RPMI8226 (cell line): ENCODE results near the gene AHI1.

Experiments
- DNase-seq: peaks from one replicate; pipeline ENCODE4 v3.0.0-alpha.2; 2015

Gene AHI1

GRCh38 chr6:135286962-135287538 is 210.5 kb downstream of the AHI1 start:
- no peak for DNase-seq

- no peak for DNase-seq
These were observed 212.4 kb downstream of the AHI1 start for GRCh38 chr6:135285165-135285564.

- DNase-seq, result no peak
These were observed 213.6 kb downstream of the AHI1 start for GRCh38 chr6:135283926-135284325.

DNA sequence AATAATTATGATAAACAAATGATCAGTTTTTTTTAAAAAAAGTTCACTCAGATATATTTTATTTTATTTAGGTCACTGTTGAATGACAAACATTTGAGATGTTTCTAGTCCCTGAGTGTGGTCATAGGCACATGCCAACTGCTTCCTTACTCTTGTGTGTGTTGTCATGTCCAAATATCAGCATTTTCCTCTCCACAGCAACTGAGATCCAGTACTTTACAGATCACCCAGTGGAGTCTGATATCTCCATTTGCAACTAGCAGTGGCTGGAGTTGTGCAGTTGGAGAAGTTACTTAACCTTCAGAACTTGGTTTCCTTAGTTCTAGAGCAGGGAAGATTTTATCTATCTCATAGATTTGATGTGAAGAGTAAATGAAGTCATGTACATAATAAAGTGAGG is 215.1 kb downstream of the AHI1 start:
- DNase-seq, result no peak

DNA sequence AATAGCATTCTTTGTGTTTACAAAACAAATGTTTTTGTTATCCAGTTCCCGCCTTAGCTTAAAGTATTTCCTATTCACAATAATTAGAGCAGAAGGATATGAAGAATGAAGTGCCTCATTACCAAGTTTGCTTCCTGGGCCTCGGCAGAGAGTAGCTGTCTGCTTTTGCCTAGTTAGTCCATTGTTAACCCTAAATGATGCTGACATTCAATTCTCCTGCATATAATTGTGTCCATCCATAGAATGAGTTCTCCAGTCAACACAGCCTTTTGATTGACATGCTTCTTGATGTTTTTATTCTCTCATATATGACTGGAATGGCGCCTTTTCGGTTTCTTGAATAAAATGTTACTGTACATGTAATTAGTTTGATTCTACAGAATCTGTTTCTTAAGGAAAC is 215.6 kb downstream of the AHI1 start:
- DNase-seq, result no peak

DNA sequence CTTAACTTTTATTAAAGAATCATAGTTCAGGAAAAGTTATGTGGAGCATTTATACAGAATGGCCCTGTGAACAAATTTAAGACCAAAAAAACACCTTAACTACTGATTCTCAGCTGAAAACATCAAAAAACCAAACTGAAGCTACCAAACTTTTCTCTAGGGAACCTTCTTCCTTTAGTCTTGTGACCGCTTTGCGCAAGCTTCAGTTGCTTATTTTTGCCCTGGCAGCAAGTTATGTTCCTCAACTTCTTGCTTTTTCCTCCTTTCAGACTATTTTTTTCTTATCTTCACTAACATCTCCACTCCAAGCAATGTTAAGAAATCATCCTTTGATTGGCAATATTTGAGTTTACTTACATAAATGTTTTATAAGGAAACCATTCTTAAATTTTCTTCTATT is 216.3 kb downstream of the AHI1 start:
- DNase-seq, result no peak

- peak; percentile 44 for DNase-seq
These were observed 217.0 kb downstream of the AHI1 start for GRCh38 chr6:135280375-135281136.

GRCh38 chr6:135277422-135277821 is 220.1 kb downstream of the AHI1 start:
- no peak for DNase-seq

DNA sequence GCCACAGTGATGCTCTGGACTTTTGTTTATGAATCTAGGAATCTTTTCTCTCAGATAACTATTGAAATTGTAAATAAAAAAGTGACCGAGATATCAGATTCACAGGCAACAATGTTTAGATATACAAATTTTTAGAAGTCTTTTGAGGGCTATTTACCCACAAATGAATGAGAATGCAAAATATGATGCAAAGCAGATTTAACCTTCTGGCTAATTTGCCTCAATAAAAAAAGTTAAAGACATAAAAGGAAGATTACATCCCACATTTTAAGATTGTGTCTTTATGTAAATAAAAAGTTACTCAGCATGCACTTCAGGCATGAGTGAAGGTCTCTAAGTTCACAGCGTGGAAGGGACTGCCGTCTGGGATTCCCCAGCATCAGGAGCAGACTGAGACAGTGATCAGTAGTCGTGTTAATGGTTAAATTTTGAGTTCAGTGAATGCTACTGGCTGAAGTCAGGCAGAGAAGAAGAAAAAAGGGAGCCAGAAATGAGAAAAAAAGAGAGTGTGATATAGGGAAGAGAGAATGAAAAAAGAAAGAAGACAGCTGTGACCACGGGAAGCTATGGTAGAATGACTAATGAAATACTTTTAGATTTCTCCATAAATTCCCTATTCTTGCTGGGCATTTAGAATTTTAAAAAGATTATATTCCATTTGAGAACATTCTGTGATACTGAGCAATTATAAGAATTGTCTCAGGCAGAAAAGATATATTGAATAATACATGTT is 222.8 kb downstream of the AHI1 start:
- no peak for DNase-seq

- no peak for DNase-seq
These were observed 225.9 kb downstream of the AHI1 start for GRCh38 chr6:135271626-135272025.

- peak; percentile 15 for DNase-seq
These were observed 226.6 kb downstream of the AHI1 start for GRCh38 chr6:135270676-135271536.

- DNase-seq, result no peak
These were observed 228.1 kb downstream of the AHI1 start for GRCh38 chr6:135269481-135269891.

DNA sequence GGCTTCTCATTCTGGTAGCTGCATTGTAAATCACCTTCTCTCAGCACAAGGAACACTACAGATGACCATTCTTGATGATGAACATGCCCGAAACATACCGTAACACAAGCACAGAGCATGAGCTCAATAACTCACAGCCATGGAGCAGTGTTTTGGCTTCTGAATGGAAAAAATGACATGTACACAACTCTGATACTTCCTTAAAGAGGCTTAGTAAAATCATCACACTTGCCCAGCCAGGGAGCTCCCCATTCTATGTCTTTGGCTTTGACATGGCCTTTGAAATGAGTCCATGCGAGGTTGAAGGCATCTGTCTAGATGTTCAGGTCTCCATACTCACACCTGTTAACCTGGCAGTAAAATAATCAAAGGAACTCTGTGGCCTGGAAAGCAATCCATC is 228.8 kb downstream of the AHI1 start:
- DNase-seq, result no peak

- DNase-seq, result no peak
These were observed 229.3 kb downstream of the AHI1 start for GRCh38 chr6:135268263-135268662.

DNA sequence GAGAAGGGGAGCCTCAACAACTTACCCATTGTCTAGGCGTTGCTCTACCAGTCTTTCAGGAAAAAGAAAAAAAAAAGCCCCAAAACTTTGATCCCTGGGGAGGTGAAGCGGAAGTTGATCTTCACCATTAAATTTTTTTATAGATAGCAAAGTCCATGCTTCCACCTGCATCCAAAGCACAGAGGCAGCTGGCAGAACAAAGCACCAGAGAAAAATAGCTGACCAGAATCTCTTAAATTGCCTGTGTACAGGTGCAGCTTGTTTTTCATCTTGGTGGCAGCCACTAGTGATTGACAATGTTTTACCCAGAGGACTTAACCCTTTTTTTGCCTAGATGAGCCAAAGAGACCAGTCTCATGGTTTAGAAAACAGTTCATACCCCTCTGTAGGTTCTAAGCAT is 230.5 kb downstream of the AHI1 start:
- peak; percentile 70 for DNase-seq

GRCh38 chr6:135266675-135267074 is 230.9 kb downstream of the AHI1 start:
- peak; percentile 56 for DNase-seq

GRCh38 chr6:135265278-135265677 is 232.3 kb downstream of the AHI1 start:
- DNase-seq, result no peak

- no peak for DNase-seq
These were observed 235.4 kb downstream of the AHI1 start for GRCh38 chr6:135261872-135262725.

- DNase-seq, result no peak
These were observed 236.9 kb downstream of the AHI1 start for GRCh38 chr6:135260612-135261011.

- no peak for DNase-seq
These were observed 238.6 kb downstream of the AHI1 start for GRCh38 chr6:135258970-135259369.

- no peak for DNase-seq
These were observed 239.7 kb downstream of the AHI1 start for GRCh38 chr6:135257631-135258405.
